Amniotic epithelial cell (primary cell): ENCODE results near the gene LVRN.

ENCODE experiments used
- DNase-seq: peaks from one replicate; pipeline ENCODE4 v3.0.0-alpha.2; 2010; ENCODE audit warnings: low read depth

LVRN gene

GRCh38 chr5:115961381-115962238 lies 665 bp upstream of the LVRN start:
- no peak for DNase-seq

- no peak for DNase-seq
Observed at GRCh38 chr5:115962565-115963402, 509 bp downstream of the LVRN start.

GRCh38 chr5:115963566-115963965 lies 1.3 kb downstream of the LVRN start:
- DNase-seq: peak; percentile 22

- DNase-seq: no peak
Observed at GRCh38 chr5:115968770-115969169, 6.5 kb downstream of the LVRN start.

GRCh38 chr5:115977096-115977495 lies 14.8 kb downstream of the LVRN start:
- no peak for DNase-seq

- peak; percentile 82 for DNase-seq
Observed at GRCh38 chr5:115977988-115978387, 15.7 kb downstream of the LVRN start.

GRCh38 chr5:115978779-115979178 lies 16.5 kb downstream of the LVRN start:
- no peak for DNase-seq

- peak; percentile 88 for DNase-seq
Observed at GRCh38 chr5:115979201-115980041, 17.1 kb downstream of the LVRN start.

- no peak for DNase-seq
Observed at GRCh38 chr5:115983519-115983918, 21.2 kb downstream of the LVRN start.

- peak; percentile 49 for DNase-seq
Observed at GRCh38 chr5:115985802-115986757, 23.8 kb downstream of the LVRN start.

GRCh38 chr5:115988002-115988401 lies 25.7 kb downstream of the LVRN start:
- no peak for DNase-seq

- no peak for DNase-seq
Observed at GRCh38 chr5:115992848-115993350, 30.6 kb downstream of the LVRN start.

GRCh38 chr5:115995351-115995750 lies 33.1 kb downstream of the LVRN start:
- DNase-seq: no peak

- peak; percentile 30 for DNase-seq
Observed at GRCh38 chr5:116002116-116002906, 40.0 kb downstream of the LVRN start.

GRCh38 chr5:116004248-116004647 lies 42.0 kb downstream of the LVRN start:
- no peak for DNase-seq

- DNase-seq: no peak
Observed at GRCh38 chr5:116009806-116010205, 47.5 kb downstream of the LVRN start.

GRCh38 chr5:116011046-116011445 lies 48.8 kb downstream of the LVRN start:
- DNase-seq: peak; percentile 8

GRCh38 chr5:116013207-116013785 lies 51.0 kb downstream of the LVRN start:
- DNase-seq: peak; percentile 42

- DNase-seq: no peak
Observed at GRCh38 chr5:116013936-116014335, 51.7 kb downstream of the LVRN start.

- no peak for DNase-seq
Observed at GRCh38 chr5:116023619-116024018, 61.3 kb downstream of the LVRN start.
